ENCODE data around the gene IQCF6. TPM values are rescaled to one million over a fixed set of nuclear protein-coding genes. Genes with fewer than 3 reads are reported as not detected.

IQCF6 gene
- total RNA-seq, 1 experiment from 2014 or later, result not detected

- peaks cover 23% of the 10 kb centered on the region for H3K27me3 Mint-ChIP-seq (ENCODE audit: insufficient read depth, unreplicated experiment)
- CTCF ChIA-PET, result no interaction called here
- H3K9me3 Mint-ChIP-seq (ENCODE audit: unreplicated experiment), result peaks cover 11% of the 10 kb centered on the region
- H3K27ac Mint-ChIP-seq (ENCODE audit: unreplicated experiment), result no peak overlapping the region
- H3K4me1 ChIP-seq, result no peaks in the 10 kb centered on the region
- BruUV-seq (replicated peaks), result no TSS peak
- intact Hi-C loops (cut with micrococcal nuclease; ENCODE audit: unreplicated experiment), result no loop called here
- no peaks in the 10 kb centered on the region for H3K4me1 Mint-ChIP-seq (ENCODE audit: low read depth, unreplicated experiment)
- no peaks in the 10 kb centered on the region for H3K9me3 ChIP-seq
- H3K36me3 ChIP-seq (ENCODE audit: control insufficient read depth, insufficient read depth, low read length), result no peaks in the 10 kb centered on the region
- no peak for DNase-seq
- H3K4me3 ChIP-seq (ENCODE audit: low read depth, low read length), result no peak overlapping the region
- no peaks in the 10 kb centered on the region for H3K36me3 Mint-ChIP-seq (ENCODE audit: insufficient read depth, unreplicated experiment)
- POLR2A ChIA-PET, result no interaction called here
- no peak overlapping the region for H3K4me3 Mint-ChIP-seq (ENCODE audit: unreplicated experiment)
- H3K27me3 ChIP-seq (replicated peaks; ENCODE audit: control insufficient read depth, insufficient read depth, low read length), result no peaks in the 10 kb centered on the region
- TF ChIP-seq, protein P1, sequence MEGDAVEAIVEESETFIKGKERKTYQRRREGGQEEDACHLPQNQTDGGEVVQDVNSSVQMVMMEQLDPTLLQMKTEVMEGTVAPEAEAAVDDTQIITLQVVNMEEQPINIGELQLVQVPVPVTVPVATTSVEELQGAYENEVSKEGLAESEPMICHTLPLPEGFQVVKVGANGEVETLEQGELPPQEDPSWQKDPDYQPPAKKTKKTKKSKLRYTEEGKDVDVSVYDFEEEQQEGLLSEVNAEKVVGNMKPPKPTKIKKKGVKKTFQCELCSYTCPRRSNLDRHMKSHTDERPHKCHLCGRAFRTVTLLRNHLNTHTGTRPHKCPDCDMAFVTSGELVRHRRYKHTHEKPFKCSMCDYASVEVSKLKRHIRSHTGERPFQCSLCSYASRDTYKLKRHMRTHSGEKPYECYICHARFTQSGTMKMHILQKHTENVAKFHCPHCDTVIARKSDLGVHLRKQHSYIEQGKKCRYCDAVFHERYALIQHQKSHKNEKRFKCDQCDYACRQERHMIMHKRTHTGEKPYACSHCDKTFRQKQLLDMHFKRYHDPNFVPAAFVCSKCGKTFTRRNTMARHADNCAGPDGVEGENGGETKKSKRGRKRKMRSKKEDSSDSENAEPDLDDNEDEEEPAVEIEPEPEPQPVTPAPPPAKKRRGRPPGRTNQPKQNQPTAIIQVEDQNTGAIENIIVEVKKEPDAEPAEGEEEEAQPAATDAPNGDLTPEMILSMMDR (IDR thresholded peaks at IDR 0.05; ENCODE audit: insufficient read depth in 1 of 2, low read depth in 1 of 2, low read length in 1 of 2, severe bottlenecking in 1 of 2, unreplicated experiment in 1 of 2), result no peak
Observed at GRCh38 chr3:51808934-51809333, 29.9 kb upstream of the IQCF6 start.

- Histone ChIP-seq H3K36me3 (ENCODE audit: control insufficient read depth, insufficient read depth, low read length) (no peaks in the 10 kb centered on the region), H3K9me3 (no peaks in the 10 kb centered on the region), H3K4me3 (ENCODE audit: low read depth, low read length) (no peak overlapping the region), H3K4me1 (no peaks in the 10 kb centered on the region), H3K27me3 (replicated peaks; ENCODE audit: control insufficient read depth, insufficient read depth, low read length) (no peaks in the 10 kb centered on the region)
- no peak overlapping the region for H3K4me3 Mint-ChIP-seq (ENCODE audit: unreplicated experiment)
- H3K27me3 Mint-ChIP-seq (ENCODE audit: insufficient read depth, unreplicated experiment), result peaks cover 18% of the 10 kb centered on the region
- no TSS peak for BruUV-seq (replicated peaks)
- no peak for DNase-seq
- TF ChIP-seq, protein P1 (IDR thresholded peaks at IDR 0.05; ENCODE audit: insufficient read depth in 1 of 2, low read depth in 1 of 2, low read length in 1 of 2, severe bottlenecking in 1 of 2, unreplicated experiment in 1 of 2), result no peak
- ChIA-PET POLR2A (no interaction called here), CTCF (interaction anchor here (0.8 kb wide), 1 partner anchor 14 kb away, joined by 3 read pairs; no protein-coding TSS in a partner anchor)
- peaks cover under 1% of the 10 kb centered on the region for H3K9me3 Mint-ChIP-seq (ENCODE audit: unreplicated experiment)
- intact Hi-C loops (cut with micrococcal nuclease; ENCODE audit: unreplicated experiment), result no loop called here
- H3K27ac Mint-ChIP-seq (ENCODE audit: unreplicated experiment), result no peak overlapping the region
- H3K36me3 Mint-ChIP-seq (ENCODE audit: insufficient read depth, unreplicated experiment), result no peaks in the 10 kb centered on the region
- H3K4me1 Mint-ChIP-seq (ENCODE audit: low read depth, unreplicated experiment), result no peaks in the 10 kb centered on the region
Observed at GRCh38 chr3:51802106-51802703, 23.2 kb upstream of the IQCF6 start.

DNA sequence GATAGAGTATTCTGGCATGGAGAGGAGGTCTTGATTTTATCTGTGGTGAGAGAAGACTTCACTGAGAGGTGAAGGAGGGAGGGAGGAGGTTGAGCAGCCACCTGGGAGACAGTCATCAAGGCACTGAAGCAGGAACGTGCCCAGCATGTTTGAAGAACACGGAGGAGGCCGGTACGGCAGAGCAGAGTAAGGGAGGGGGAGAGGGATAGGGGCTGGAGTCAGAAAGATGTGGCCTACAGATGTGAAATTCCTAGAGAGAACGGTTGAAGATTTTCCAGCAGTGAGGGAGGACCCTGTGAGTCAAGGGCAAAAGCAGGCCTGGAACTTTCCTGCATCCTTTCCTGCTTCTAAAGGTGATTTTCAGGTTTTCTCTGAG is 21.7 kb upstream of the IQCF6 start:
- no peaks in the 10 kb centered on the region for H3K36me3 ChIP-seq (ENCODE audit: control insufficient read depth, insufficient read depth, low read length)
- no peaks in the 10 kb centered on the region for H3K9me3 ChIP-seq
- H3K4me1 ChIP-seq, result no peaks in the 10 kb centered on the region
- ChIA-PET POLR2A (no interaction called here), CTCF (no interaction called here)
- BruUV-seq (replicated peaks), result no TSS peak
- Mint-ChIP-seq H3K36me3 (ENCODE audit: insufficient read depth, unreplicated experiment) (no peaks in the 10 kb centered on the region), H3K27me3 (ENCODE audit: insufficient read depth, unreplicated experiment) (peaks cover 23% of the 10 kb centered on the region), H3K27ac (ENCODE audit: unreplicated experiment) (no peak overlapping the region), H3K4me1 (ENCODE audit: low read depth, unreplicated experiment) (no peaks in the 10 kb centered on the region), H3K9me3 (ENCODE audit: unreplicated experiment) (no peaks in the 10 kb centered on the region), H3K4me3 (ENCODE audit: unreplicated experiment) (no peak overlapping the region)
- no peaks in the 10 kb centered on the region for H3K27me3 ChIP-seq (replicated peaks; ENCODE audit: control insufficient read depth, insufficient read depth, low read length)
- intact Hi-C loops (cut with micrococcal nuclease; ENCODE audit: unreplicated experiment), result loop anchor here (2.0 kb wide), 1 partner anchor 78 kb away; no protein-coding TSS in a partner anchor
- no peak for DNase-seq
- TF ChIP-seq, protein P1 (IDR thresholded peaks at IDR 0.05; ENCODE audit: insufficient read depth in 1 of 2, low read depth in 1 of 2, low read length in 1 of 2, severe bottlenecking in 1 of 2, unreplicated experiment in 1 of 2), result no peak
- no peak overlapping the region for H3K4me3 ChIP-seq (ENCODE audit: low read depth, low read length)

Measured in Caco-2 (cell line).